A172 (cell line): ENCODE results near the gene UGT8. TPM values are rescaled to one million over a fixed set of nuclear protein-coding genes. Genes with fewer than 3 reads are reported as not detected.
A peak's percentile ranks its signal among the peaks of the same experiment; 100 is the strongest.

ENCODE experiments used
- DNase-seq: peaks from one replicate; pipeline ENCODE4 v3.0.0-alpha.2; 2015; ENCODE audit warnings: low spot score
- total RNA-seq: library from RNA; depleted of rRNA; stranded (reverse); fragments of >200 nt; shearing (Covaris generic); gene quantifications from 2 replicates; pipeline ENCODE4 v1.2.3, GENCODE V29; 2014

UGT8 gene
- total RNA-seq, 1 experiment from 2014 or later = not detected

GRCh38 chr4:114690571-114690970 is 92.0 kb downstream of the UGT8 start:
- no peak for DNase-seq

DNA sequence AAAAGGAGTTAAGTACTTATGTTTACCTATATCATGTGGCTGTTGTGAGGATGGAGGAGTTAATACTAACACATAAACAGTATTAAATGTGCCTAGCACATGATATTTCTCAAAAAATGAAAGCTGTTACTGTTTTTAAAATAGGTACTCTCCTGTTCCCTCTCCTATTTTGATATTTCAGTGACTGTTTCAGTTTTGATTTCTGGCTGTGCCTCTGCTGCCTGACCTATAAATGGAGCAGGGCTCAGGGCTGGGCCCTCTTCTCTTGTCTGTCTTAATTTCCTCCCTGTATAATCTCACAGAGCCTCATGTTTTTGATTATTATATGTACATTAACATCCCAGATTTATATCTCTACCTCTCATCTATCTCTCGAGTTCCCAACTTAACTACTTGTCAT is 93.3 kb downstream of the UGT8 start:
- DNase-seq = no peak

GRCh38 chr4:114692958-114693357 is 94.4 kb downstream of the UGT8 start:
- no peak for DNase-seq

DNA sequence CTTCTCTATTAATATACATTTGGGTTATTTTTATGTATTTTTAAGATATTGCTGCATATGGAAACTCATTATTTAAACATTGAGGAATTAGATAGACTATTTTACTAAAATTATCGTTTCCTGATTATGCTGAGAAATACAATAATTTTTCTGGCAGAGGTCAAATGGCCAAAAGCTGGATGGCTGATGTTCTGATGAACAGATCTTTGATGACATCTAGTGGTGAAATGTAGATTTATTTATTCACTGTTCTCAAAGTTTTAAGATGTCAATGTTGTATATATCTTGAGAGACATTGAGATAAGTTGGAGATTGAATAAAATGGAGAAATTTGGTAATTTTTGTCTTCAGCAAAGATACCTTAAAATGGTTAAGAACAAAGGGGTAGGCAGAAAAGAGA is 96.2 kb downstream of the UGT8 start:
- DNase-seq = peak; percentile 42

GRCh38 chr4:114698231-114698630 is 99.6 kb downstream of the UGT8 start:
- DNase-seq = no peak

DNA sequence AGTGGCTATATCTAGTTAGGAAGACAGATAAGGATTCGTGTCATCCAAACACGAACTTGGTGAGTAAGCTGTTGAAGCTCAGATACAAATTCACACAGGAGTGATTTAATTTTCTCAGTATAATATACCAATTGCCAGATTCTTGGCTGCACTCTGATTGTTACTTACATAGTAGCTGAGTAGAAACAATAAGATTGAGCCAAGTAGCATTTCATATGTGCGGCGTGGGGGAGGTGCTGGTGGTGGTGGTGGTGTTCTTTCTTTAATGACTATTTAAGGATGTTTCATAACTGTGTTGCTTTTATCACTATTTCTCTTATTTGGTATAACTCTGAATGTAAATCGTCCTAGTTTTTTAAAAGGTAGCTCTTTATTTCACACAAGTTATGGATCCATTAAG is 102.9 kb downstream of the UGT8 start:
- DNase-seq = no peak

DNA sequence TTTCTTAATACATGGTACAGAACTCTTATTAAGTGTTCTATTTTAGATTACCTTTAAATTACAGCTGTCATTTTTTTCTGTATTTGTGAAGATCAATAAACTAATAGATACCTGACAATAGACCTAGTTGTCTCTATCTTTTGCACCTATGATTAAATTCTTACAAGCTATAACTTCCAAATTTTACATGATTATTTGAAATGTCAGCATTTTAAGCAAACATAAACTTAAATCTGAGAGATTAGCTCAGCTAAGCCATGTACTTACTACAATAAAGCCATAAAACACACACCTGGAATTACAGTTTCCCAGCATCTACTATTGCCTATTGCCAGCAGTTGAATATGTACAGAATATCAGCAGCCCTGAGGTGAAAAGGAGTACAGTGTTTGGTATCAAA is 118.8 kb downstream of the UGT8 start:
- DNase-seq = no peak

DNA sequence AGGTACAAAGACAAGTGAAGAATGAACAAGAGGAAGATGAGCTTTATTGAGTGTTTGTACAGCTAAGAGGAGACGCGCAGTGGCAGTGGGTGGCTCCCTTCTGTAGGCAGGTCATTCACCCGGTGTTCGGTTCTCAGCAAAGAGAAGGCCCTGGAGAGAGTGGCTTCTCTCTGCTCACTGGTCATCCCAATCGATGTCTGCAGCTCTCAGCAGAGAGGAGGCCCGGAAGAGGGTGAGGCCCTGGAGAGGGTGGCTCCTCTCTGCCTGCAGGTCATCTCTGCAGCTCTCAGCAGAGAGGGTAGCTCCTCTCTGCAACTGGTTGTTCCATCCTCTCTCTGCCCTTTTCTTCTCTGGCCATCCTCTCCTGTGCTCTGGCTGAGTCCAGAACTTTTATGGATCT is 126.5 kb downstream of the UGT8 start:
- no peak for DNase-seq

GRCh38 chr4:114727461-114727860 is 128.9 kb downstream of the UGT8 start:
- DNase-seq = no peak
